ENCODE measurements around the gene CORO7. TPM values are rescaled to one million over a fixed set of nuclear protein-coding genes. Genes with fewer than 3 reads are reported as not detected.

CORO7 gene
- total RNA-seq, 2 experiments from 2014 or later: 167 to 176 TPM

DNA sequence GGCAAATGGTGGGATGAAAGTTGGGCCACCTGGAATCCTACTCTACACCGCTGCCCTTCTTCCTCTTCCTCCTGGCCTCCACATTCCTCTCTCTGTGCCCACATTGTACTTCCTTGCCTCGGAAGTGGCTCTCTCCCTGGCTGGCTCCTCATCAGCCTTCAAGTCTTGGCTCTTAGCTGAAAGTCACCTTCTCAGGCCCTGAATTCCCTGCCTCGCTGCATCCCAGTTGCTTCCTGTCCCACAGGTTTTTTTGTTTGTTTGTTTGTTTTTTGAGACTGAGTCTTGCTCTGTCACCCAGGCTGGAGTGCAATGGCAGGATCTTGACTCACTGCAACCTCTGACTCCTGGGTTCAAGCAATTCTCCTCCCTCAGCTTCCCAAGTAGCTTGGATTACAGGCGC is 62.7 kb downstream of the CORO7 start:
- Mint-ChIP-seq H3K36me3 (ENCODE audit: low read depth) (peaks cover 32% of the 10 kb centered on the region), H3K27me3 (ENCODE audit: low read depth) (no peaks in the 10 kb centered on the region), H3K27ac (peak overlapping the region; percentile 33), H3K4me1 (ENCODE audit: low read depth) (peaks cover 11% of the 10 kb centered on the region), H3K9me3 (ENCODE audit: insufficient read depth) (no peaks in the 10 kb centered on the region), H3K4me3 (no peak overlapping the region)
- no peak for DNase-seq
- no peak for ATAC-seq
- ChIA-PET CTCF (interaction anchor here (0.6 kb wide), 1 partner anchor 635 kb away, joined by 3 read pairs; no protein-coding TSS in a partner anchor), POLR2A (no interaction called here)

DNA sequence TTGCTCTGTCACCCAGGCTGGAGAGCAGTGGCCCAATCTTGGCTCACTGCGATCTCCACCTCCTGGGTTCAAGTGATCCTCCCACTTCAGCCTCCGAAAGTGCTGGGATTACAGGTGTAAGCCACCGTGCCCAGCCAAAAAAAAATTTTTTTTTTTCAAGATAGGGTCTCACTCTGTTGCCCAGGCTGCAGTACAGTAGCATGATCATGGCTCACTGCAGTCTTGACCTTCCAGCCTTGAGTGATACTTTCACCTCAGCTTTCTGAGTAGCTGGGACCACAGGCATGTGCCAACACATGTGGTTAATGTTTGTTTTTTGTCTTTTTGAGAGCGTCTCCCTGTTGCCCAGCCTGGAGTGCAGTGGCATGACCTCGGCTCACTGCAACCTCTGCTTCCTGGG is 63.6 kb downstream of the CORO7 start:
- no peak overlapping the region for H3K4me3 Mint-ChIP-seq
- no peak for DNase-seq
- ChIA-PET POLR2A (no interaction called here), CTCF (interaction anchor here (1.0 to 1.3 kb wide), 2 partner anchors 23 to 50 kb away, joined by 3 read pairs; no protein-coding TSS in a partner anchor)
- H3K9me3 Mint-ChIP-seq (ENCODE audit: insufficient read depth): no peaks in the 10 kb centered on the region
- ATAC-seq: no peak
- H3K27me3 Mint-ChIP-seq (ENCODE audit: low read depth): no peaks in the 10 kb centered on the region
- peaks cover 32% of the 10 kb centered on the region for H3K36me3 Mint-ChIP-seq (ENCODE audit: low read depth)
- no peak overlapping the region for H3K27ac Mint-ChIP-seq
- H3K4me1 Mint-ChIP-seq (ENCODE audit: low read depth): peaks cover 17% of the 10 kb centered on the region

DNA sequence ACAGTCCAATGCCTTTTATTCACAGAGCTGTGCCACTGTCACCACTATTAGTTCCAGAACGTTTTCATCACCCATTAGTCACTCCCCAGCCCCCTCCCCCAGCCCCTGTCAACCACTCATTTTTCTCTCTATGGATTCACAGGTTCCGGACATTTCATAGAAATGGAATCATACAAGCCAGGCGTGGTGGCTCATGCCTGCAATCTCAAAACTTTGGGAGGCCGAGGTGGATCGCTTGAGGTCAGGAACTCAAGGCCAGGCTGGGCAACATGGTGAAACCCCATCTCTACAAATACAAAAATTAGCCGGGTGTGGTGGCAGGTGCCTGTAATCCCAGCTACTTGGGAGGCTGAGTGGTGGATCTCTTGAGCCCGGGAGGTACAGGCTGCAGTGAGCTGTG is 64.5 kb downstream of the CORO7 start:
- POLR2A ChIA-PET: interaction anchor here (1.0 to 1.1 kb wide), 2 partner anchors 10 to 48 kb away, joined by 3 read pairs; no protein-coding TSS in a partner anchor
- Mint-ChIP-seq H3K27me3 (ENCODE audit: low read depth) (no peaks in the 10 kb centered on the region), H3K9me3 (ENCODE audit: insufficient read depth) (no peaks in the 10 kb centered on the region), H3K4me3 (peak overlapping the region; percentile 98), H3K27ac (peak overlapping the region; percentile 92), H3K4me1 (ENCODE audit: low read depth) (peaks cover 17% of the 10 kb centered on the region), H3K36me3 (ENCODE audit: low read depth) (peaks cover 27% of the 10 kb centered on the region)
- ATAC-seq (no peak), DNase-seq (no peak)
- CTCF ChIA-PET: interaction anchor here (0.8 to 3.2 kb wide), 7 partner anchors 22 to 98 kb away, joined by 3 to 16 read pairs (median 4); partner anchors contain the start of gene TFAP4

DNA sequence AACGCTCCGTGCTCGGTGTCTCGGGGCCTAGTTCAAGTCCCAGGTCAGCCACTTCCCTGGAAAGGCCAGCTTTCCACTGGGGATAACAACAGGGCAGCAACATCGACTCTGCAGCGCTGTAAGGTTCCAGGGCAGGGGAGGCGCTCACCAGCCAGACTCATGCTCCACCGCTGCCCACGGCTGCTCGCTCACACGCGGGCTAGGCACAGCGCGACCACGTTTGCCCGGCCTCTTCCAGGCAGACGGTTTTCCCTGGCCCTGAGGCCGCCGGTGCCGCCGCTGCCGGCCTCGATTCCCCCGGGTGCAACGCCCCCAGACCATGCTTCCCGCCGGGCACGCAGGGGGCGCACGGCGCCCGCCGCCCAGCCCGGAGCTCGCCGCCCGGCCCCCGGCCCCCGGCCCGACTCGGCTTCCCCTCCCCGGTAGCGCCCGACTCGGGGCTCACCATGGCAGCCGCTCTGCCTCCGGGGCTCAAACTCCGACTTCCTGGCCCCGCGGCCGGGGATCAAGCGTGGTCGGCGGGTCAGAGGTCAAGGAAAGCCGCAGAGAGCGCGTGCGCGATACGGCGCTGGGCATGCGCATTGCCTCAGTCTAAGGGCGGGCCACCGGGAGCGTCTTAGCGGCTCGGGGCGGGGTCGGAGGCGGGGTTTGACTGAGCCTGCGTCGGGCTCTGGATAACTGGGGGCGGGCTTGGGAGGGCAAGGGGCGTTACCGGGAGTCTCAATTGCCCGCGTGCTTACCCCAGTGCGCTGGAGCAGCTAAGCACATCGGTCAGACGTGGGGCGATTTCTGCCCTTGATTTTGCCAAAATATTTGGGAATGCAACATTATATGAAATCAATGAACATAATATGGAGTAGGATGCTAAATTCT is 65.4 kb downstream of the CORO7 start, which contains the start of gene PAM16:
Gene PAM16 (minus strand): TSS at position 535 of the 873 bp plus-strand sequence. CDS start 87 bp downstream, at position 448.
- POLR2A ChIA-PET: interaction anchor here (0.9 to 2.0 kb wide), 10 partner anchors 9 to 65 kb away, joined by 3 to 7 read pairs (median 3); partner anchors contain the start of gene CORO7

DNA sequence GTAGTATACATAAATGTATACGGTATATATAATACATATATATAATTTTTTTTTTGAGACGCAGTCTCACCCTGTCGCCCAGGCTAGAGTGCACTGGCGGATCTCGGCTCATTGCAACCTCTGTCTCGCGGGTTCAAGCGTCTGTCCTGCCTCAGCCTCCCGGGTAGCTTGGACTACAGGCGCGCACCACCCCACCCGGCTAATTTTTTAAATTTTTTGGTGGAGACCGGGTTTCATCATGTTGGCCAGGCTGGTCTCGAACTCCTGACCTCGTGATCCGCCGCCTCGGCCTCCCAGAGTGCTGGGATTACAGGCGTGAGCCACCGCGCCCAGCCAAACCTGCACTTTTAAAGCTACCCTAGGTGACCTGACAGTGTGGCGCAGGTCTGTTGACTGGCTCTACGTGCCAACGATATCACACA is 66.0 kb downstream of the CORO7 start:
- H3K9me3 Mint-ChIP-seq (ENCODE audit: insufficient read depth): no peaks in the 10 kb centered on the region
- peak overlapping the region; percentile 98 for H3K4me3 Mint-ChIP-seq
- H3K4me1 Mint-ChIP-seq (ENCODE audit: low read depth): peaks cover 17% of the 10 kb centered on the region
- POLR2A ChIA-PET: interaction anchor here (0.9 to 2.0 kb wide), 8 partner anchors 8 to 66 kb away, joined by 3 to 7 read pairs (median 4); partner anchors contain the start of gene CORO7
- no peak for ATAC-seq
- H3K36me3 Mint-ChIP-seq (ENCODE audit: low read depth): peaks cover 25% of the 10 kb centered on the region
- CTCF ChIA-PET: interaction anchor here (1.3 to 3.2 kb wide), 6 partner anchors 11 to 97 kb away, joined by 3 to 16 read pairs (median 8); partner anchors contain the start of gene TFAP4
- no peak for DNase-seq
- no peaks in the 10 kb centered on the region for H3K27me3 Mint-ChIP-seq (ENCODE audit: low read depth)
- peak overlapping the region; percentile 92 for H3K27ac Mint-ChIP-seq

More for the DNA sequence above, 65.4 kb downstream of the CORO7 start, which contains the start of gene PAM16:
- Mint-ChIP-seq H3K27me3 (ENCODE audit: low read depth) (no peaks in the 10 kb centered on the region), H3K36me3 (ENCODE audit: low read depth) (peaks cover 25% of the 10 kb centered on the region), H3K27ac (peak within 1 kb of the TSS; percentile 92), H3K9me3 (ENCODE audit: insufficient read depth) (no peaks in the 10 kb centered on the region), H3K4me1 (ENCODE audit: low read depth) (peaks cover 17% of the 10 kb centered on the region), H3K4me3 (peak within 1 kb of the TSS; percentile 98)
- ATAC-seq (peak; percentile 95), DNase-seq (peak; percentile 98)
- CTCF ChIA-PET: interaction anchor here (0.8 to 3.2 kb wide), 7 partner anchors 12 to 98 kb away, joined by 3 to 16 read pairs (median 4); partner anchors contain the start of gene TFAP4

DNA sequence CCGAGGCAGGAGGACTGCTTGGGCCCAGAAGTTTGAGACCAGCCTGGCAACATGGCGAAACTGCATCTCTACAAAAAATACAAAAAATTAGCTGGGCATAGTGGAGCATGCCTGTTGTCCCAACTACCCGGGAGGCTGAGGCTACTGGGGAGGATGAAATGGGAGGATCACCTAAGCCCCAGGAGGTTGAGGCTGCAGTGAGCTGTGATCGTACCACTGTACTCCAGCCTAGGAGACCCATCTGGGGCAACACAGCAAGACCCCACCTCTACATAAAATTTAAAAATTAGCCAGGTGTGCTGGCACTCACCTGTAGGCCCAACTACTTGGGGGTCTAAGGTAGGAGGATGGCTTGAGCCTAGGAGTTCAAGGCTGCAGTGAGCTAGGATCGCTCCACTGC is 67.1 kb downstream of the CORO7 start:
- Mint-ChIP-seq H3K4me1 (ENCODE audit: low read depth) (peaks cover 20% of the 10 kb centered on the region), H3K36me3 (ENCODE audit: low read depth) (peaks cover 22% of the 10 kb centered on the region), H3K4me3 (no peak overlapping the region), H3K9me3 (ENCODE audit: insufficient read depth) (no peaks in the 10 kb centered on the region), H3K27me3 (ENCODE audit: low read depth) (no peaks in the 10 kb centered on the region), H3K27ac (no peak overlapping the region)
- no peak for DNase-seq
- ChIA-PET POLR2A (interaction anchor here (2.0 kb wide), 1 partner anchor 67 kb away, joined by 7 read pairs; the partner anchor contains the start of gene CORO7), CTCF (interaction anchor here (1.3 to 3.2 kb wide), 5 partner anchors 10 to 96 kb away, joined by 3 to 16 read pairs (median 12); no protein-coding TSS in a partner anchor)
- ATAC-seq: no peak

DNA sequence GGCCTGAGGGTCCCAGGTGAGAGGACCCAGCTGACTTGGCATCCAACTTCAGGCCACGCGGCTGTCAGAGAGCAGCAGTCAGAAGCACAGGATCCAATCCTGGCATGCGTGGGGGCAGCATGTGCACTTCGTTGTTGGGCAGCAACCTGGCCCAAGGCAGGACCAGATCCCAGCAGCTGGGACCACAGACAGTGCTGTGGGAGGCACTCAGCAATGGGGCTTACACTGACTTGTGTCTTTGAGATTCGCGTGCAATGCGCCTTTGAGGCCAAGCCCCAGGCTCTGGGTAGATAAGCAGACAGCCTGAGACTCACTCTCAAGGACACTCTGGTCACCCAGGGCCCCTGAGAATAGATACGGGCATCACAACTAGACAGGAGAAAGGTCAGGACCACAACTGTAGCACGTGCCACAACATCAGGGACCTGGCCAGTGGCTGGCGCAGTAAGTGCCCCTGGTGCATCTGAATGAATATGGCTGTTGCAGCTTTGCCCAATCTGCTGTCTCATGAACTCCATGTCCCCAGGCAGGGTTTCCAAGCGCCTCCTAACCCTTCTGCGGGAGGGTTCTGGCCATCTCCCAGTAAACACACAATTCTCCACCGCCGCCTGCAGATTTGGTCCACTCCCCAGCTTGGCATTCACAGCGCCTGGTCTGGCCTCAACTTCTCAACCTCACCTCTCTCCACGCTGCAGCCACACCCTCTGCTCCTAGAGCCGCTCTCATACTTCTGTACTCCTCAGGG is 68.5 kb downstream of the CORO7 start:
- H3K27me3 Mint-ChIP-seq (ENCODE audit: low read depth): no peaks in the 10 kb centered on the region
- CTCF ChIA-PET: interaction anchor here (1.4 kb wide), 1 partner anchor 54 kb away, joined by 3 read pairs; no protein-coding TSS in a partner anchor
- peak overlapping the region; percentile 31 for H3K27ac Mint-ChIP-seq
- H3K36me3 Mint-ChIP-seq (ENCODE audit: low read depth): peaks cover 13% of the 10 kb centered on the region
- DNase-seq: no peak
- peaks cover 23% of the 10 kb centered on the region for H3K4me1 Mint-ChIP-seq (ENCODE audit: low read depth)
- ATAC-seq: no peak
- POLR2A ChIA-PET: interaction anchor here (1.2 kb wide), 1 partner anchor 79 kb away, joined by 3 read pairs; no protein-coding TSS in a partner anchor
- H3K9me3 Mint-ChIP-seq (ENCODE audit: insufficient read depth): no peaks in the 10 kb centered on the region
- no peak overlapping the region for H3K4me3 Mint-ChIP-seq

DNA sequence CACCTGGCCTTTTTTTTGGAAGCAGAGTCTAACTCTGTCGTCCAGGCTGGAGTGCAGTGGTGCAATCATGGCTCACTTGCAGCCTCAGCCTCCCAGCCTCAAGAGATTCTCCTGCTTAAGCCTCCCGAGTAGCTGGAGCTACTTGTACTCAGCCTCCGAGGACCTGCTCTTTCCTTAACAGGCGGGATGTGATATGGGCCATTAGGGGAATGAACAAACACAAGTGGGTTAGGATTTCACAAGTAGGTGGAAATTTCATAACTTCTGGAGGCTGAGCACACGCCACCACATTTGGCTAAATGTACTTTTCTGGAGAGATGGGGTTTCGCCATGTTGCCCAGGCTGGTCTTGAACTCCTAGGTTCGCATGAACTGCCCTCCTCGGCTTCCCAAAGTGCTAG is 69.4 kb downstream of the CORO7 start:
- ATAC-seq: no peak
- no peaks in the 10 kb centered on the region for H3K9me3 Mint-ChIP-seq (ENCODE audit: insufficient read depth)
- no peaks in the 10 kb centered on the region for H3K27me3 Mint-ChIP-seq (ENCODE audit: low read depth)
- DNase-seq: no peak
- H3K27ac Mint-ChIP-seq: peak overlapping the region; percentile 39
- H3K4me3 Mint-ChIP-seq: no peak overlapping the region
- H3K36me3 Mint-ChIP-seq (ENCODE audit: low read depth): peaks cover 13% of the 10 kb centered on the region
- POLR2A ChIA-PET: interaction anchor here (1.2 kb wide), 1 partner anchor 78 kb away, joined by 3 read pairs; no protein-coding TSS in a partner anchor
- CTCF ChIA-PET: interaction anchor here (0.7 to 1.2 kb wide), 2 partner anchors 19 to 193 kb away, joined by 3 to 6 read pairs; no protein-coding TSS in a partner anchor
- H3K4me1 Mint-ChIP-seq (ENCODE audit: low read depth): peaks cover 23% of the 10 kb centered on the region

DNA sequence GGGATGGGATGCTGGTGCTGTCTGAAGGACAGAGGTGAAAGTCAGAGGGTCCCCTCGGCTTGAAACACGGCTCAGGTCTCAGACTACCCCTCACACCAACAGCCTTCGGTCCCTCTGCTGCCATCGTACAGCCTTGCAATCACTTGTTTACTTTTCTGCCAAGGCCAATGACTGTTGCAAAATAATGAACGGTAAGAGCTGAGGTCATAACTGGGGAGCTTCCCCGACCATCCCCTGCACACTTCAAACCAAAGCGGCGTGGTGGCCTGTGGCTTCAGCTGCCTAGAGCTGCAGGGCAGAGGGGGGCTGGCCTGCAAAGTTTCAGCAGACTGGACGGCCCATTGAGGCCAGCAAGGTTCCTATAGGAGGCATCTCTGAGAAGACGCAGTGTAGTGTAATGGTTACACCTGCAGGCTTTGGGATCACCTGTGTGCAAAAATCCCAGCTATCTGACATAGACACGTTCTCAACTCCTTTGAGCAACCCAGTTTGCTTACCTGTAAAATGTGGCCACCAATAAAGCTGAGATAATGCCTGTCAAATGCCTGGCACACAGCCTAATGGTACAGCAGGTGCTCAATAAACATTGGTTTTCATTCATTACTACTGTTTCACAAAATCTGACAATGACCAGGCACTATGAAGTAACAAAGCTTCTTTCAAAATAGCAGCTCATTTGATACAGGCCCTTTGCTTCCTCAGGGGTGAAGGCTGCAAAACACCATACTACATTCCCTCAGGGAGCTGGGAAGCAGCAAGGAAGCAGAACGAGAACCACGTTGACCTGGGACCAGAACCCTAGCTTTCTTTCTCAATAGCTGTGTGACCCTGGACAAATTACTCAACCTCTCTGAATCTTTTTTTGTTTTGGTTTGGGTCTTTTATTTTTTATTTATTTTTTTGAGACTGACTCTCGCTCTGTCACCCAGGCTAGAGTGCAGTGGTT is 70.3 kb downstream of the CORO7 start:
- H3K4me3 Mint-ChIP-seq: no peak overlapping the region
- peak overlapping the region; percentile 49 for H3K27ac Mint-ChIP-seq
- CTCF ChIA-PET: interaction anchor here (1.2 to 1.7 kb wide), 3 partner anchors 18 to 84 kb away, joined by 4 to 6 read pairs (median 4); no protein-coding TSS in a partner anchor

More for the DNA sequence above, 70.3 kb downstream of the CORO7 start:
- POLR2A ChIA-PET: interaction anchor here (0.7 kb wide), 1 partner anchor 29 kb away, joined by 3 read pairs; no protein-coding TSS in a partner anchor
- ATAC-seq: no peak
- Mint-ChIP-seq H3K36me3 (ENCODE audit: low read depth) (peaks cover 12% of the 10 kb centered on the region), H3K9me3 (ENCODE audit: insufficient read depth) (no peaks in the 10 kb centered on the region), H3K4me1 (ENCODE audit: low read depth) (peaks cover 17% of the 10 kb centered on the region), H3K27me3 (ENCODE audit: low read depth) (no peaks in the 10 kb centered on the region)
- DNase-seq: no peak
